ENCODE results near the gene HSD11B1L.

Gene HSD11B1L

DNA sequence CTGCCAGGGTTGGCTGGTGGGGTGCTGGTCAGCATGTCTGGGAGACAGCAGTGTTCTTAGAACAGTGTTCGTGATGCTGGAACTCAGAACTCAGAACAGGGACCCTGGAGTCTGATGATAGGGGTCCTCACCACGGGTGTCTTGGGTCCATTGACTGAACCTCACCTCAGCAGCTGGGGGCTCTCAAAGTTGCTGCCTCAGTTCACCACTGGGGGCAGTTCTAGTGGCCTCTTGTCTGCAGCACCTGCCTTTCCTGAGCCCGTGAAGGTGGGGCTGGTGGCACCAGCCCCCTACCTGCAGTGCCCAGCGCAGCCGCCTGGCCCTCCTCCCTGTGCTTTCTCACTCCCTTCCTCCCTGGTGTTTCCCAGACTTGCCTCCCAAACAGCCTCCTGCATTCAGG, 29.5 kb upstream of the HSD11B1L start:
- Mint-ChIP-seq H3K27me3 (no peaks in the 10 kb centered on the region), H3K4me3 (no peak overlapping the region), H3K27ac (peak overlapping the region in 1 of 2 donors; percentile 62), H3K9me3 (no peaks in the 10 kb centered on the region), H3K36me3 (ENCODE audit: insufficient read depth) (peaks cover 92% of the 10 kb centered on the region), H3K4me1 (ENCODE audit: low read depth in 2 of 2) (peaks cover 0 to 8% of the 10 kb centered on the region in 2 donors)
- ATAC-seq (replicated peaks) (no peak), DNase-seq (no peak)

- H3K4me1 Mint-ChIP-seq (ENCODE audit: low read depth in 2 of 2): peaks cover 0 to 3% of the 10 kb centered on the region in 2 donors
- DNase-seq: no peak
- H3K27me3 Mint-ChIP-seq: no peaks in the 10 kb centered on the region
- H3K4me3 Mint-ChIP-seq: no peak overlapping the region
- H3K27ac Mint-ChIP-seq: peak overlapping the region in 1 of 2 donors; percentile 62
- no peak for ATAC-seq (replicated peaks)
- no peaks in the 10 kb centered on the region for H3K9me3 Mint-ChIP-seq
- H3K36me3 Mint-ChIP-seq (ENCODE audit: insufficient read depth): peaks cover 92% of the 10 kb centered on the region
Measured at GRCh38 chr19:5652261-5652660, 28.6 kb upstream of the HSD11B1L start.

- ATAC-seq (replicated peaks) (no peak), DNase-seq (no peak)
- no peak overlapping the region for H3K4me3 Mint-ChIP-seq
- H3K36me3 Mint-ChIP-seq (ENCODE audit: insufficient read depth): peaks cover 96% of the 10 kb centered on the region
- peaks cover 0 to 3% of the 10 kb centered on the region in 2 donors for H3K4me1 Mint-ChIP-seq (ENCODE audit: low read depth in 2 of 2)
- peak overlapping the region in 1 of 2 donors; percentile 49 for H3K27ac Mint-ChIP-seq
- H3K9me3 Mint-ChIP-seq: no peaks in the 10 kb centered on the region
- no peaks in the 10 kb centered on the region for H3K27me3 Mint-ChIP-seq
Measured at GRCh38 chr19:5654931-5655330, 25.9 kb upstream of the HSD11B1L start.

GRCh38 chr19:5655412-5655811, 25.4 kb upstream of the HSD11B1L start:
- Mint-ChIP-seq H3K27me3 (no peaks in the 10 kb centered on the region), H3K4me3 (no peak overlapping the region), H3K9me3 (no peaks in the 10 kb centered on the region), H3K27ac (peak overlapping the region in 1 of 2 donors; percentile 49), H3K36me3 (ENCODE audit: insufficient read depth) (peaks cover 96% of the 10 kb centered on the region), H3K4me1 (ENCODE audit: low read depth in 2 of 2) (peaks cover 0 to 2% of the 10 kb centered on the region in 2 donors)
- DNase-seq (no peak), ATAC-seq (replicated peaks) (no peak)

DNA sequence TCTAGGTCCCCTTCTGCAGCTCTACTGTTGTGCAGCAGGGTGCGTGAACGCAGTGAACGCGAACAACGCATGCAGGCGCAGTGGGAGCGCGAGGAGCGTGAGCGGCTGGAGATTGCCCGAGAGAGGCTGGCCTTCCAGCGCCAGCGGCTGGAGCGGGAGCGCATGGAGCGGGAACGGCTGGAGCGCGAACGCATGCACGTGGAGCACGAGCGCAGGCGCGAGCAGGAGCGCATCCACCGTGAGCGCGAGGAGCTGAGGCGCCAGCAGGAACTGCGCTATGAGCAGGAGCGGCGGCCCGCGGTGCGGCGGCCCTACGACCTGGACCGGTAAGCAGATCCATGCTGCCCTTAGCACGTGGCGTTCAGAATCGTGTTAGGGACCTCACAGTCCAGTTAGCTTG, 19.3 kb upstream of the HSD11B1L start:
- no peak for DNase-seq
- ATAC-seq (replicated peaks): no peak
- H3K36me3 Mint-ChIP-seq (ENCODE audit: insufficient read depth): peaks cover 95% of the 10 kb centered on the region
- H3K27ac Mint-ChIP-seq: peak overlapping the region in 1 of 2 donors; percentile 55
- no peaks in the 10 kb centered on the region for H3K27me3 Mint-ChIP-seq
- H3K4me1 Mint-ChIP-seq (ENCODE audit: low read depth in 2 of 2): no peaks in the 10 kb centered on the region
- no peaks in the 10 kb centered on the region for H3K9me3 Mint-ChIP-seq
- no peak overlapping the region for H3K4me3 Mint-ChIP-seq

- H3K4me1 Mint-ChIP-seq (ENCODE audit: low read depth in 2 of 2): no peaks in the 10 kb centered on the region
- H3K9me3 Mint-ChIP-seq: no peaks in the 10 kb centered on the region
- no peak overlapping the region for H3K4me3 Mint-ChIP-seq
- H3K27ac Mint-ChIP-seq: no peak overlapping the region
- H3K36me3 Mint-ChIP-seq (ENCODE audit: insufficient read depth): peaks cover 93% of the 10 kb centered on the region
- ATAC-seq (replicated peaks): no peak
- DNase-seq: no peak
- H3K27me3 Mint-ChIP-seq: no peaks in the 10 kb centered on the region
Measured at GRCh38 chr19:5663904-5664303, 16.9 kb upstream of the HSD11B1L start.

- H3K27me3 Mint-ChIP-seq: no peaks in the 10 kb centered on the region
- no peaks in the 10 kb centered on the region for H3K9me3 Mint-ChIP-seq
- H3K4me3 Mint-ChIP-seq: no peak overlapping the region
- ATAC-seq (replicated peaks) (no peak), DNase-seq (no peak)
- H3K4me1 Mint-ChIP-seq (ENCODE audit: low read depth in 2 of 2): no peaks in the 10 kb centered on the region
- H3K36me3 Mint-ChIP-seq (ENCODE audit: insufficient read depth): peaks cover 94% of the 10 kb centered on the region
- peak overlapping the region in 1 of 2 donors; percentile 12 for H3K27ac Mint-ChIP-seq
Measured at GRCh38 chr19:5664515-5664914, 16.3 kb upstream of the HSD11B1L start.

DNA sequence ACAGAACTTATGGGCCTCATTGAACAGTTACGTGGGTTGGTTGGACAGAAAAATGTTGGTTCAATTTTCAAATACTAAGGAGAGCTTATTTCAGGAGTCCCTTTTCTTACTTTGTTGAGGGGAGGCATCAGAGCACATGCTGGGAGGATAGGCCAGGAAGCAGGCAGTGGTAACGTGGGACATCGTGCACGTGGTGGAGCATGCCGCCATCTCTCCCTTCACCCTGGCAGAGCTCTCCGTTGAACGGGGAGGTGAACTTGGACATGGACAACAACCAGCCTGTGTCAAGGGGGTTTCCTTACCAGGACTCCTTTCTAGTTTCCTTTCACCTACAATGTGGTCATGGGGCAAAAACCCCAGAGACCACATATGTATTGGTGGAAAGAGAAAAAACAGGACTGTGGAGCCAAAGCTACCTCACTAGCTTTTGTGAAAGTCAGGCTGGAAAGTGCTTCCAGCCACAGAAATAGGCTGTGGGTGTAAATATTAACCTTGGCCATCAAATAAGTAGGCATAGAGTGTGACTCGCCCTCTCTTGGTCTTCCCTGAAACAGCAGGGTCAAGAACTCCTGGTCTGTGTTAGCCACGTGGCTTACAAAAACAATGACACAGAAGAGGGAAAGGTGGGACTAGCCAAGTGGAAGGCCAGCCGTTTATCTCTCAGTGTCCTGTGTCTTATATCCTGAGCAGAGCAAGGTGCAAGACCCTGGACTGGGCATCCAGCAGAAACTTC, 14.9 kb upstream of the HSD11B1L start:
- Mint-ChIP-seq H3K36me3 (ENCODE audit: insufficient read depth) (peaks cover 91% of the 10 kb centered on the region), H3K9me3 (no peaks in the 10 kb centered on the region), H3K27me3 (no peaks in the 10 kb centered on the region), H3K4me1 (ENCODE audit: low read depth in 2 of 2) (no peaks in the 10 kb centered on the region), H3K27ac (peak overlapping the region in 1 of 2 donors; percentile 53), H3K4me3 (no peak overlapping the region)
- ATAC-seq (replicated peaks) (no peak), DNase-seq (no peak)

DNA sequence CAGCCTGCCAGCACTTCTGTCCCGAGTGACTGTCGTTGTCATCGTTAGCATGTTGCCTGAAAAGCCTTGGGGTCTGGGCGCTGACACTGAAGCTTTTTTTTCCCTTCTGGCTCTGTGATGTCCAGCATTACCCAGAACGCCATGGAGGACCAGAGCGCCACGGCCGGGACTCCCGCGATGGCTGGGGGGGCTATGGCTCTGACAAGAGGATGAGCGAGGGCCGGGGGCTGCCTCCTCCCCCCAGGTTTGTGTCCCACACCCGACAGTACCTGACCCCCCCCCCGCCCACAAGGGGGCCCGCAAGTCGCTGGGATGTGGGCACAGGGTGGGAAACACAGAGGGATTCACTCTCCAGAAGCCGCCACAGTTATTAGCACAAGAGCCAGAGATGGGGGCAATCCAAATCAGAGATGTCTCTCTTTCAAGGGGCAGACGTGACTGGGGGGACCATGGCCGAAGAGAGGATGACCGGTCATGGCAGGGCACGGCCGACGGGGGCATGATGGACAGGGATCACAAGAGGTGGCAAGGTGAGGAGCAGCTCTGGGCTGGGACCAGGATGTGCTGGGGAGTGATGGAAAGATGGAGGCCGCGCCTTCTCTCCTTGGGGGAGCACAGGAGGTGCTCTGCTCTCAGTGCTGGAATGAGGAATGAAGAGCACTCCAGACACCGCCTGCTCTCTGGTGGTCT, 13.8 kb upstream of the HSD11B1L start:
- DNase-seq (no peak), ATAC-seq (replicated peaks) (no peak)
- Mint-ChIP-seq H3K27ac (peak overlapping the region in 1 of 2 donors; percentile 62), H3K27me3 (no peaks in the 10 kb centered on the region), H3K4me1 (ENCODE audit: low read depth in 2 of 2) (no peaks in the 10 kb centered on the region), H3K9me3 (no peaks in the 10 kb centered on the region), H3K36me3 (ENCODE audit: insufficient read depth) (peaks cover 79% of the 10 kb centered on the region), H3K4me3 (no peak overlapping the region)

- Mint-ChIP-seq H3K4me1 (ENCODE audit: low read depth in 2 of 2) (no peaks in the 10 kb centered on the region), H3K27ac (peak overlapping the region; percentile 54 to 62), H3K4me3 (no peak overlapping the region), H3K36me3 (ENCODE audit: insufficient read depth) (peaks cover 72% of the 10 kb centered on the region), H3K9me3 (no peaks in the 10 kb centered on the region), H3K27me3 (no peaks in the 10 kb centered on the region)
- ATAC-seq (replicated peaks): peak; percentile 17
- DNase-seq: no peak
Measured at GRCh38 chr19:5667751-5668271, 13.0 kb upstream of the HSD11B1L start.

GRCh38 chr19:5669212-5669611, 11.6 kb upstream of the HSD11B1L start:
- DNase-seq (no peak), ATAC-seq (replicated peaks) (no peak)
- no peak overlapping the region for H3K4me3 Mint-ChIP-seq
- peak overlapping the region; percentile 32 to 54 for H3K27ac Mint-ChIP-seq
- no peaks in the 10 kb centered on the region for H3K9me3 Mint-ChIP-seq
- H3K27me3 Mint-ChIP-seq: no peaks in the 10 kb centered on the region
- H3K36me3 Mint-ChIP-seq (ENCODE audit: insufficient read depth): peaks cover 58% of the 10 kb centered on the region
- no peaks in the 10 kb centered on the region for H3K4me1 Mint-ChIP-seq (ENCODE audit: low read depth in 2 of 2)

GRCh38 chr19:5671600-5671999, 9.2 kb upstream of the HSD11B1L start:
- H3K36me3 Mint-ChIP-seq (ENCODE audit: insufficient read depth): peaks cover 36% of the 10 kb centered on the region
- no peak for DNase-seq
- no peaks in the 10 kb centered on the region for H3K9me3 Mint-ChIP-seq
- H3K27me3 Mint-ChIP-seq: no peaks in the 10 kb centered on the region
- H3K27ac Mint-ChIP-seq: peak overlapping the region in 1 of 2 donors; percentile 75
- H3K4me3 Mint-ChIP-seq: no peak overlapping the region
- ATAC-seq (replicated peaks): no peak
- H3K4me1 Mint-ChIP-seq (ENCODE audit: low read depth in 2 of 2): no peaks in the 10 kb centered on the region

DNA sequence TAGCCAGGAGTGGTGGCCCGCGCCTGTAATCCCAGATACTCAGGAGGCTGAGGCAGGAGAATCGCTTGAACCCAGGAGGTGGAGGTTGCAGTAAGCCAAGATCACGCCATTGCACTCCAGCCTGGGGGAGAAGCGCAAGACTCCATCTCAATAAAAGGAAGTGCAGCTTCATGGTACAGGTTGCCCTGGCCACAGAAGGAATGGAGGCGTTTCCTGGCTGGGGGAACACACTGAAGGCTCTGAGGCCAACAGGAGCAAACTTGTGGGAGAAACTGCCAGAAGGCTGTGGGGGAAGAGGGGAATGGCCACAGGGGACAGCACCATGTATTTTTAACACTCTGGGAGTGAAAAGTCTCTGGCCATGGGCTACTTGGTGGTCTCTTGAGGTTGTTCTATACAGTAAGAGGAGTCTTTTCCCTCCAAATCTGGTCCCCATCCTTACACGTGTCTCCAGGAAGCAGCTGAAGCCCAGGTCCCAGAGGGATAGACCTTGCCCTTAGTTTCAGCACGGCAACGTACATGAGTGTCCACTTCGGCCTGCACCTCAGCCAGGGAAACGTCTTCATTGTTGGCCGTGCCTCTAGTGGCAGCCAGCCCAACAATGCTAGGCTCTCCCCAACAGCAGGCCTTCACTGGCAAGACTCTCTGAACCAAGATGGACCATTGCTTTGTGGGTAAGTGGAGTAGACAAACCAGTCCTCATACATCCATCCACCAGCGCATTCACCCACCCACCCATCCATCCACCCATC, 7.9 kb upstream of the HSD11B1L start:
- no peaks in the 10 kb centered on the region for H3K4me1 Mint-ChIP-seq (ENCODE audit: low read depth in 2 of 2)
- ATAC-seq (replicated peaks): no peak
- no peak overlapping the region for H3K4me3 Mint-ChIP-seq
- H3K27me3 Mint-ChIP-seq: no peaks in the 10 kb centered on the region
- no peak for DNase-seq
- peak overlapping the region in 1 of 2 donors; percentile 51 for H3K27ac Mint-ChIP-seq
- peaks cover 30% of the 10 kb centered on the region for H3K36me3 Mint-ChIP-seq (ENCODE audit: insufficient read depth)
- H3K9me3 Mint-ChIP-seq: no peaks in the 10 kb centered on the region

Measured in effector memory CD8-positive, alpha-beta T cell (primary cell).